Kidney epithelial cell (primary cell): ENCODE measurements around the gene ASIP. TPM values are rescaled to one million over a fixed set of nuclear protein-coding genes. Genes with fewer than 3 reads are reported as not detected.

ENCODE experiments used
- DNase-seq: peaks from one replicate; pipeline ENCODE4 v3.0.0-alpha.2; 2010; ENCODE audit warnings: low read depth
- H3K27me3 ChIP-seq: 2 replicates; pipeline ENCODE4 v1.6.0; 2011; ENCODE audit warnings: low read length; ENCODE audit not compliant: control insufficient read depth, insufficient read depth
- H3K36me3 ChIP-seq: 2 replicates; pipeline ENCODE4 v1.5.1; 2011; ENCODE audit warnings: low read length; ENCODE audit not compliant: control insufficient read depth, insufficient read depth
- H3K4me3 ChIP-seq: 2 replicates; pipeline ENCODE4 v1.5.1; 2011; ENCODE audit warnings: low read depth, mild to moderate bottlenecking, control low read depth, low read length
- CTCF ChIP-seq: IDR thresholded peaks from 2 replicates; pipeline ENCODE4 v1.5.1; 2011; ENCODE audit warnings: mild to moderate bottlenecking, moderate library complexity, low read length, control low read depth, inconsistent platforms; ENCODE audit not compliant: insufficient read depth, poor library complexity, severe bottlenecking
- total RNA-seq: library from RNA; depleted of rRNA; stranded (reverse); fragments of >200 nt; gene quantifications from 2 replicates; pipeline ENCODE4 v1.2.3, GENCODE V29; 2015

The ASIP gene
- total RNA-seq, 1 donor from 2014 or later: not detected

GRCh38 chr20:34299556-34300255, 58.5 kb downstream of the ASIP start:
- Histone ChIP-seq H3K27me3 (no peaks in the 10 kb centered on the region), H3K36me3 (no peaks in the 10 kb centered on the region), H3K4me3 (no peak overlapping the region)
- no peak for TF ChIP-seq CTCF
- no peak for DNase-seq

DNA sequence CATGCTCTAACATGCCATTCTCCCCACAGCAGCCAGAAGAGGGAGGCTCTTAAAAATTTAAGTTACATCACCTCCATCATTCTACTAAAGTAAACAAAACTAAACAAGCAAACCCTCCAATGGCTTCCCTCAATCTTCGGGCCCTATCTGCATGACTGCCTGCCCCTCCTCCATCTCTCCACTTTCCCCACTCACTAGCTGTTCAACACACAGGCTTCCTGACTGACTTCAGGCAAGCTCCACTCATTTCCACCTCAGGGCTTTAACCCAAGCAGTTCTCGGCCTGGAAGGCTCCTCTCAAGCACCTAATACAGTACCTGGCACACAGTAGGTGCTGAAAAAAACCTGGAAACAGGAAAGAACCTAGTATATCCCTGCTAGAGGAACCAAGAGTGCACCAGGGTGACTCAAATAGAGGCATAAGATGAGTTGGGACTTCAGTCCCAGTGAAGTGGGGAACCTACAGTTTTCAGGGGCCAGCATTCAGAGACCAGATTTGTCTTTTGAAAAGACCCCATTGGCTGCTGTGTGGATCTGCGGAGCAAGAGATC, 59.1 kb downstream of the ASIP start:
- Histone ChIP-seq H3K27me3 (no peaks in the 10 kb centered on the region), H3K36me3 (no peaks in the 10 kb centered on the region), H3K4me3 (no peak overlapping the region)
- DNase-seq: no peak
- no peak for TF ChIP-seq CTCF

DNA sequence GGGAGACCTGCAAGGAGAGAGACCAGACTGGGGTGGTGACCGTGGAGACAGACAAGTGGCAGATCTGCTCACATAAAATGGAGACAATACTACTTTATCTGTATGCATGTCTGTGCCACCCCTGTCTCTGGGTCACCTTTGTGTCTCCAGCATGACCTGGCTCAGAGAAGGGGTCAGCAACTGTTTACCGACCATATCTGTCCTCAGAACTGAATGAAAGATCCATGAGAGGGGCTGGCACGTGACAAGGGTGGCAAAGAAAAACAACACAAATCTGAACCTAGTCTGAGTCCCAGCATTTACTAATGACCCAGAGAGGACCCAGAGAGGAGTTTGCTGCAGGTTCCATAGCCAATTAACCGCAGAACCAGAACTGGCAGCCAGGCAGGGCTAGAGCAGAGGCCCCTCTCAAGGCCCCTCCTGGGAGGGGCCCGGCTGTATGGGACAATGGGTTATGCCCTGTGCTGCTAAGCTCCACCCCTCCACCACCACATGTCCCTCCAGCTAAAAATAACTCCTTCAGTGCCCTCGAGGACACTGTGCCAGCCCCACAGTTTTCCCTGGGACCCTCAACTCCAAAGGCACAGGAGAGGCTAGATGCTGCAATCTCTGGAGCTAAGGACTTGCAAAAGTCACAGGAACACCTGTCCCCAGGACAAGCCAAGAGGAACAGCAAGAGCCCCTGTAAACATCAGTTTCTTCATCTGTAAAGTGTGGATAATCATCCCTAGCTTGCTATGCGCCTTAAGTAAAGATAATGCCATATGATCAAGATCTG, 59.8 kb downstream of the ASIP start:
- no peak overlapping the region for H3K4me3 ChIP-seq
- no peak for TF ChIP-seq CTCF
- H3K27me3 ChIP-seq: no peaks in the 10 kb centered on the region
- H3K36me3 ChIP-seq: no peaks in the 10 kb centered on the region
- DNase-seq: no peak

DNA sequence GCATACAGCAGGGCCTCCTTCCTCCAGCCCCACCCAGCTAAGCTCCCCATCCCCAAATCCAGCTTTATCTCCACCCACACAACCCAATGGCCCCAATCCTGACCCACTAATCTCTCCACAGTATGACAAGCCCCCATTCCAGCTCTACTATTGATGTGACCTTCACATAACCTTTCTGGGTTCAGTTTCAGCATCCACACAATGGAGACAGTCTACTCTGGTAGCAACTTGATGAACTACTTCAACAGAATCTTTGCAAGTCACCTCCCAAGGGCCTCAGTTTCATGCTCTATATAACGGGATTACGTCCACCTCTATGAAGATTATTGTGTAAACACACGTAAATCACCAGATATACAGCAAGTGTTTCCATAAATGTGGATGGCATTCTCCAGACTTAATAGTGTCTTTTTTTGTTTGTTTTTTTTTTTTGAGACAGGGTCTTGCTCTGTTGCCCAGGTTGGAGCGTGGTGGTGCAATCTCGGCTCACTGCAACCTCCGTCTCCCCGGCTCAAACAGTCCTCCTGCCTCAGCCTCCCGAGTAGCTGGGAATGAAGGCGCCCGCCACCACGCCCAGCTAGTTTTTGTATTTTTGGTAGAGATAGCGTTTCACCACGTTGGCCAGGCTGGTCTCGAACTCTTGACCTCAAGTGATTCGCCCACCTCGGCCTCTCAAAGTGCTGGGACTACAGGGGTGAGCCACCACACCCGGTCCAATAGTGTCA, 60.5 kb downstream of the ASIP start:
- no peak for DNase-seq
- Histone ChIP-seq H3K4me3 (peak overlapping the region; percentile 84), H3K27me3 (no peaks in the 10 kb centered on the region), H3K36me3 (no peaks in the 10 kb centered on the region)
- TF ChIP-seq CTCF: no peak

- no peaks in the 10 kb centered on the region for H3K36me3 ChIP-seq
- DNase-seq: no peak
- no peaks in the 10 kb centered on the region for H3K27me3 ChIP-seq
- TF ChIP-seq CTCF: no peak
- H3K4me3 ChIP-seq: peak overlapping the region; percentile 84
These were observed 61.1 kb downstream of the ASIP start for GRCh38 chr20:34302312-34302722.
